Effector memory CD4-positive, alpha-beta T cell (primary cell): Measurements from ENCODE around the gene PRRC2B.

Source experiments
- DNase-seq, 3 donors: peaks; one replicate each; pipeline ENCODE4 v3.0.0-alpha.2; 2020
- H3K27ac ChIP-seq: 2 replicates; pipeline ENCODE4 v1.7.0; 2013; ENCODE audit warnings: mild to moderate bottlenecking, low read length, moderate library complexity; ENCODE audit not compliant: insufficient read depth, poor library complexity, severe bottlenecking
- H3K27me3 ChIP-seq: replicated peaks from 2 replicates; pipeline ENCODE4 v1.7.0; 2013; ENCODE audit warnings: mild to moderate bottlenecking, low read length; ENCODE audit not compliant: insufficient read depth, control insufficient read depth, poor library complexity, severe bottlenecking
- H3K36me3 ChIP-seq: 2 replicates; pipeline ENCODE4 v1.7.0; 2013; ENCODE audit warnings: mild to moderate bottlenecking, low read length, moderate library complexity; ENCODE audit not compliant: control insufficient read depth, insufficient read depth
- H3K4me1 ChIP-seq: 2 replicates; pipeline ENCODE4 v1.7.0; 2013; ENCODE audit warnings: low read length, mild to moderate bottlenecking; ENCODE audit not compliant: control insufficient read depth, insufficient read depth, poor library complexity, severe bottlenecking
- H3K4me3 ChIP-seq: 2 replicates; pipeline ENCODE4 v1.7.0; 2013; ENCODE audit warnings: low read length, low read depth, mild to moderate bottlenecking; ENCODE audit not compliant: insufficient read depth, poor library complexity, severe bottlenecking
- H3K9me3 ChIP-seq: 2 replicates; pipeline ENCODE4 v1.7.0; 2013; ENCODE audit warnings: mild to moderate bottlenecking, low read length, moderate library complexity; ENCODE audit not compliant: control insufficient read depth

PRRC2B gene

GRCh38 chr9:131474711-131475110 lies 80.8 kb downstream of the PRRC2B start:
- Histone ChIP-seq H3K27me3 (no peaks in the 10 kb centered on the region), H3K9me3 (no peaks in the 10 kb centered on the region), H3K36me3 (peaks cover 92% of the 10 kb centered on the region), H3K4me1 (no peaks in the 10 kb centered on the region), H3K4me3 (no peak overlapping the region), H3K27ac (no peak overlapping the region)
- no peak for DNase-seq

- Histone ChIP-seq H3K9me3 (no peaks in the 10 kb centered on the region), H3K36me3 (peaks cover 92% of the 10 kb centered on the region), H3K27ac (no peak overlapping the region), H3K4me1 (no peaks in the 10 kb centered on the region), H3K27me3 (no peaks in the 10 kb centered on the region), H3K4me3 (no peak overlapping the region)
- DNase-seq = no peak
Observed at GRCh38 chr9:131475111-131475955, 81.4 kb downstream of the PRRC2B start.

GRCh38 chr9:131475956-131476776 lies 82.3 kb downstream of the PRRC2B start:
- H3K9me3 ChIP-seq = no peaks in the 10 kb centered on the region
- no peaks in the 10 kb centered on the region for H3K4me1 ChIP-seq
- H3K4me3 ChIP-seq = no peak overlapping the region
- H3K27ac ChIP-seq = no peak overlapping the region
- H3K36me3 ChIP-seq = peaks cover 90% of the 10 kb centered on the region
- no peaks in the 10 kb centered on the region for H3K27me3 ChIP-seq
- DNase-seq = no peak

GRCh38 chr9:131476777-131477345 lies 83.0 kb downstream of the PRRC2B start:
- Histone ChIP-seq H3K4me1 (no peaks in the 10 kb centered on the region), H3K9me3 (no peaks in the 10 kb centered on the region), H3K4me3 (no peak overlapping the region), H3K27ac (no peak overlapping the region), H3K36me3 (peaks cover 89% of the 10 kb centered on the region), H3K27me3 (no peaks in the 10 kb centered on the region)
- DNase-seq = no peak

- Histone ChIP-seq H3K4me1 (no peaks in the 10 kb centered on the region), H3K27ac (no peak overlapping the region), H3K27me3 (no peaks in the 10 kb centered on the region), H3K9me3 (no peaks in the 10 kb centered on the region), H3K36me3 (peaks cover 90% of the 10 kb centered on the region), H3K4me3 (no peak overlapping the region)
- no peak for DNase-seq
Observed at GRCh38 chr9:131477367-131477766, 83.5 kb downstream of the PRRC2B start.

- no peaks in the 10 kb centered on the region for H3K9me3 ChIP-seq
- peaks cover 93% of the 10 kb centered on the region for H3K36me3 ChIP-seq
- no peak overlapping the region for H3K27ac ChIP-seq
- H3K4me3 ChIP-seq = no peak overlapping the region
- H3K4me1 ChIP-seq = no peaks in the 10 kb centered on the region
- no peak for DNase-seq
- H3K27me3 ChIP-seq = no peaks in the 10 kb centered on the region
Observed at GRCh38 chr9:131477816-131478419, 84.0 kb downstream of the PRRC2B start.

GRCh38 chr9:131478421-131478868 lies 84.6 kb downstream of the PRRC2B start:
- peak; percentile 16 to 36 (median 27) for DNase-seq
- Histone ChIP-seq H3K27ac (no peak overlapping the region), H3K27me3 (no peaks in the 10 kb centered on the region), H3K36me3 (peaks cover 93% of the 10 kb centered on the region), H3K4me1 (no peaks in the 10 kb centered on the region), H3K9me3 (no peaks in the 10 kb centered on the region), H3K4me3 (no peak overlapping the region)

- no peak for DNase-seq
- H3K36me3 ChIP-seq = peaks cover 93% of the 10 kb centered on the region
- no peaks in the 10 kb centered on the region for H3K9me3 ChIP-seq
- H3K27me3 ChIP-seq = no peaks in the 10 kb centered on the region
- no peak overlapping the region for H3K4me3 ChIP-seq
- no peak overlapping the region for H3K27ac ChIP-seq
- H3K4me1 ChIP-seq = no peaks in the 10 kb centered on the region
Observed at GRCh38 chr9:131478911-131479310, 85.0 kb downstream of the PRRC2B start.

GRCh38 chr9:131480258-131480657 lies 86.4 kb downstream of the PRRC2B start:
- Histone ChIP-seq H3K27ac (no peak overlapping the region), H3K4me1 (no peaks in the 10 kb centered on the region)
- no peak for DNase-seq

More at GRCh38 chr9:131480258-131480657, 86.4 kb downstream of the PRRC2B start:
- Histone ChIP-seq H3K9me3 (no peaks in the 10 kb centered on the region), H3K27me3 (no peaks in the 10 kb centered on the region), H3K4me3 (no peak overlapping the region), H3K36me3 (peaks cover 93% of the 10 kb centered on the region)
